RWPE2 (cell line): ENCODE results near the gene MDFI.
A peak's percentile ranks its signal among the peaks of the same experiment; 100 is the strongest.

Experiments
- ATAC-seq: fragments of 200-7000 bp; cut with Tn5 transposase; 3 replicates; pipeline ENCODE4 v1.9.1; 2021; ENCODE audit warnings: low read depth
- DNase-seq: peaks from one replicate; pipeline ENCODE4 v3.0.0-alpha.2; 2020; ENCODE audit warnings: low spot score
- H3K27ac ChIP-seq: fragments of 450-650 bp; 2 replicates; pipeline ENCODE4 v1.5.1; 2017; ENCODE audit warnings: mild to moderate bottlenecking; ENCODE audit not compliant: poor library complexity, severe bottlenecking
- H3K27me3 ChIP-seq: fragments of 250-450 bp; sonication (Bioruptor Pico); 2 replicates; pipeline ENCODE4 v1.5.1; 2021; ENCODE audit warnings: mild to moderate bottlenecking, moderate library complexity; ENCODE audit not compliant: insufficient read depth, poor library complexity, severe bottlenecking
- H3K36me3 ChIP-seq: fragments of 250-450 bp; sonication (Bioruptor Pico); 2 replicates; pipeline ENCODE4 v1.5.1; 2020; ENCODE audit warnings: low read depth, mild to moderate bottlenecking, moderate library complexity
- H3K4me1 ChIP-seq: fragments of 250-450 bp; sonication (Bioruptor Pico); 2 replicates; pipeline ENCODE4 v1.5.1; 2021; ENCODE audit warnings: mild to moderate bottlenecking, moderate library complexity; ENCODE audit not compliant: insufficient read depth, poor library complexity, severe bottlenecking
- H3K4me3 ChIP-seq: fragments of 250-450 bp; sonication (Bioruptor Pico); 2 replicates; pipeline ENCODE4 v1.5.1; 2021; ENCODE audit warnings: mild to moderate bottlenecking, moderate library complexity; ENCODE audit not compliant: severe bottlenecking
- H3K9me3 ChIP-seq: fragments of 250-450 bp; sonication (Bioruptor Pico); 2 replicates; pipeline ENCODE4 v1.5.1; 2021; ENCODE audit warnings: mild to moderate bottlenecking, moderate library complexity; ENCODE audit not compliant: severe bottlenecking
- TF ChIP-seq, protein P1 (sequence below): fragments of 450-650 bp; IDR thresholded peaks from one replicate; pipeline ENCODE4 v1.5.1; 2017; ENCODE audit warnings: mild to moderate bottlenecking, moderate library complexity; ENCODE audit not compliant: poor library complexity, severe bottlenecking

The MDFI gene

DNA sequence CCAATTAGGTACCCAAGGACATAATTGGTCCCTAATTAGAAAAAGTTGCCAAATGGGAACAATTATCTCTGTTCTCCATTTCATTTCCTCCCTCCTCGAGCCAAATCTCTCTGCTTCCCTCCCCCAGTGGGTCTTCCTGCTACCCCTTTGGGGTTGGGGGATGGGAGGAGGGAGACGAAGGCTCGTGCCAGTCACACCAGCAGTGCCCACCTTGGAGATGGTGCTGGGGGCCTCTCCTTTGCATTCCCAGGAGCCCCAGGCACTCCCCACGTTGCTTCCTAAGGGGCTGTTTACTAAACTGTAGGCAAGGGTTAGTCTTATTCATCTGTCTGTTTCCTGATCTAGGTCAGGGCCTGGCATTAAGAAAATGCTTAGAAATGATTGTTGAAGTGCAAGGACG is 33.1 kb downstream of the MDFI start:
- Histone ChIP-seq H3K4me1 (no peaks in the 10 kb centered on the region), H3K36me3 (no peaks in the 10 kb centered on the region), H3K27me3 (no peaks in the 10 kb centered on the region), H3K9me3 (no peaks in the 10 kb centered on the region), H3K4me3 (no peak overlapping the region), H3K27ac (no peak overlapping the region)
- DNase-seq, result no peak
- TF ChIP-seq, protein P1, sequence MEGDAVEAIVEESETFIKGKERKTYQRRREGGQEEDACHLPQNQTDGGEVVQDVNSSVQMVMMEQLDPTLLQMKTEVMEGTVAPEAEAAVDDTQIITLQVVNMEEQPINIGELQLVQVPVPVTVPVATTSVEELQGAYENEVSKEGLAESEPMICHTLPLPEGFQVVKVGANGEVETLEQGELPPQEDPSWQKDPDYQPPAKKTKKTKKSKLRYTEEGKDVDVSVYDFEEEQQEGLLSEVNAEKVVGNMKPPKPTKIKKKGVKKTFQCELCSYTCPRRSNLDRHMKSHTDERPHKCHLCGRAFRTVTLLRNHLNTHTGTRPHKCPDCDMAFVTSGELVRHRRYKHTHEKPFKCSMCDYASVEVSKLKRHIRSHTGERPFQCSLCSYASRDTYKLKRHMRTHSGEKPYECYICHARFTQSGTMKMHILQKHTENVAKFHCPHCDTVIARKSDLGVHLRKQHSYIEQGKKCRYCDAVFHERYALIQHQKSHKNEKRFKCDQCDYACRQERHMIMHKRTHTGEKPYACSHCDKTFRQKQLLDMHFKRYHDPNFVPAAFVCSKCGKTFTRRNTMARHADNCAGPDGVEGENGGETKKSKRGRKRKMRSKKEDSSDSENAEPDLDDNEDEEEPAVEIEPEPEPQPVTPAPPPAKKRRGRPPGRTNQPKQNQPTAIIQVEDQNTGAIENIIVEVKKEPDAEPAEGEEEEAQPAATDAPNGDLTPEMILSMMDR, result no peak
- no peak for ATAC-seq

DNA sequence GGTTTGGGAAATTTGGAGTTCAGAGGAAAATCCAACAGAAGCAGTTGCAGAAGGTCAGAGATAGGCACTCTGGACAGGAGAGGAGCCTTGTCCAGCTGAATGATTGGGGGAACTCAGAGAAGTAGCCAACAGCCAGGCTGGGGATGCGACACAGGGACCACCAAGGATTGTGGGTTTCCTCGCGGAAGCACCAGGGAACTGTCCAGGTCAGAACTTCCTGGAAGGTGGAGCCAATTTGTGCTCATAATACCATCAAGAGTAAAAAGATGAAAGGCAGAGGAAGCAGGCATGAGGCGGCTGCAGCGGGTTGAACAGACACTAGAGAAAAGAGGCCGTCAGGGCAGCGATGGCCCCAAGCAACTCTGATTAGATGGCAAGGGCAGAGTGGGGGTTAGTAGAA is 33.7 kb downstream of the MDFI start:
- Histone ChIP-seq H3K27me3 (no peaks in the 10 kb centered on the region), H3K27ac (no peak overlapping the region), H3K4me3 (no peak overlapping the region), H3K36me3 (no peaks in the 10 kb centered on the region), H3K4me1 (no peaks in the 10 kb centered on the region), H3K9me3 (no peaks in the 10 kb centered on the region)
- TF ChIP-seq, protein P1, result no peak
- DNase-seq (no peak), ATAC-seq (no peak)

DNA sequence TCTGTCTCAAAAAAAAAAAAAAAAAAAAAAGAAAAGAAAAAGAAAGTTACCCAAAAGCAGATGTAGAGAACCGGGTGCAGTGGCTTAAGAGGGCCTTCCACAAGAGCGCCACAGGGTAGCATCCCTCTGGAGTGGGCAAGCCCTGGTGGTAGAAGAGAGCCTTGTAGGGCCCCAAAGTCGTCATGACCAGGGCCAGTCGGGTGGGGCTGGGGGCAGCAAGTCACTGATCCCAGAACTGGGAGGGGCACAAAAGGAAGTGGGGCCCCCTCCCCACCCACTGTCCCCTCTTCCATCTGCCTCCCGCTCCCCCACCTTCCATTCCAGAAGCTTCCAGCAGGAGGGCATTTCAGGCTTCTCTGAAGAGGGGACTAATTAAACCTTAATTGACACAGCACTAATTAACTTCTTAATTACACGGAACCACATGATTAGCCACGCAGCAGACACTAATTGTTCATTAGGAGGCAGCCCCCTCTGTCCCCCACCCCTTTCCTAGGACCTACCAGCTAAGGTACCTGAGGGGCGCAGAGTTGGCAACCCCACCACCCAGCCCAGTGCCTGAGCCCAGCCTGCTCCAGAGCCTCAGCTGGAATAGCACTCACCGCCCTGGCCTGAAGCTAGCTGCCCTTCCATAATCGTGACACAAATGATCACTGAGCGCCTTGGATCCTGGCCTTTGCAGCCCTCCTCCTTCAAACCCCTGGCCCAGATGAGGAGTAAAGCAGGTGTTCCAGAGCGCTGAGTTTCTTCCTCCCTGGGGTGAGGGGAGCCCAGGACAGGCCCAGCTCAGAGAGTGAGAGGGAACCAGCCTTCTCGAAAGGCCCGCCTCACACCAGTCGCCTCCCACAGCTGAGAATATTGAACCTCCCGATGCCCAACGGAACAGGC is 34.8 kb downstream of the MDFI start:
- H3K4me1 ChIP-seq, result no peaks in the 10 kb centered on the region
- no peaks in the 10 kb centered on the region for H3K27me3 ChIP-seq
- ATAC-seq, result 0 out of 3 replicates have a peak, but pooled peaks have one; percentile 29
- no peak overlapping the region for H3K27ac ChIP-seq
- H3K4me3 ChIP-seq, result no peak overlapping the region
- no peaks in the 10 kb centered on the region for H3K9me3 ChIP-seq
- TF ChIP-seq, protein P1, result no peak
- DNase-seq, result no peak
- no peaks in the 10 kb centered on the region for H3K36me3 ChIP-seq

DNA sequence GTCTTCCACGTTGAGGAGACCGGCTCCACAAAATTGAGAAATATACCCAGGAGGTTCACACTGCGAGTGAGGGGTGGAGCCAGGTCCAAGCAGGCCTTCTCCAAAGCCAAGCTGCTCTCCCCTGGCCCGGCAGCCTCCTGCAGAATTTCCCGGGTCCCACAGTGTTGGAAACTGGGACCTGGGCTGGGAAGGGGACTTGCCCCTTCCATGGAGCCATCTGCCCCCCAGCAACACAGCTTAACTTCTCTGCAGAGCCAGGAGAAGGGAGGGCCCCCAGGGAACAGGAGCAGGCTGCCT is 35.4 kb downstream of the MDFI start:
- no peaks in the 10 kb centered on the region for H3K9me3 ChIP-seq
- DNase-seq (no peak), ATAC-seq (no peak)
- no peak overlapping the region for H3K27ac ChIP-seq
- no peaks in the 10 kb centered on the region for H3K36me3 ChIP-seq
- H3K4me1 ChIP-seq, result no peaks in the 10 kb centered on the region
- H3K27me3 ChIP-seq, result no peaks in the 10 kb centered on the region
- H3K4me3 ChIP-seq, result no peak overlapping the region
- TF ChIP-seq, protein P1, result no peak
